ENCODE results near the gene SPRR2F. TPM values are rescaled to one million over a fixed set of nuclear protein-coding genes. Genes with fewer than 3 reads are reported as not detected.

The SPRR2F gene
- polyA plus RNA-seq, 2 of the 4 experiments (the other 2 are of a cell fraction), result not detected

- FAIRE-seq, result no peak
- H3K27ac ChIP-seq, result no peak overlapping the region
- CTCF ChIA-PET, result no interaction called here
- H3K4me3 ChIP-seq, result no peak overlapping the region
- no peaks in the 10 kb centered on the region for H3K4me1 ChIP-seq
- ATAC-seq, result no peak
- WGBS (ENCODE audit: missing lambda C conversion rate), result 13% methylated on average over 3 of the region's 3 CpGs
- POLR2A ChIA-PET, result no interaction called here
- TF ChIP-seq ATOH8 (CRISPR knock-in tag; IDR thresholded peaks at IDR 0.05; ENCODE audit: low read depth) (no peak), CHD4 (IDR thresholded peaks at IDR 0.05; ENCODE audit: borderline replicate concordance) (no peak), SREBF2 (IDR thresholded peaks at IDR 0.05) (no peak), FOXS1 (CRISPR knock-in tag; IDR thresholded peaks at IDR 0.05) (no peak)
- H3K4me2 ChIP-seq, result no peak overlapping the region
- H3K9me3 ChIP-seq, result no peaks in the 10 kb centered on the region
- no peak for DNase-seq (ENCODE audit: low read depth in 1 of 2, low spot score in 1 of 2)
These were observed 31.6 kb downstream of the SPRR2F start for GRCh38 chr1:153081736-153082135.

GRCh38 chr1:153072806-153073726, 40.2 kb downstream of the SPRR2F start:
- DNase-seq (ENCODE audit: low read depth in 1 of 2, low spot score in 1 of 2) (no peak), ATAC-seq (no peak), FAIRE-seq (no peak)
- Histone ChIP-seq H3K4me1 (no peaks in the 10 kb centered on the region), H3K9me3 (no peaks in the 10 kb centered on the region), H3K4me3 (no peak overlapping the region), H3K27ac (no peak overlapping the region), H3K4me2 (no peak overlapping the region)
- CTCF ChIA-PET, result no interaction called here
- 11% methylated on average over 5 of the region's 5 CpGs for WGBS (ENCODE audit: missing lambda C conversion rate)
- no peak for TF ChIP-seq NPAS2 (CRISPR knock-in tag; IDR thresholded peaks at IDR 0.05; ENCODE audit: borderline replicate concordance)
- TF ChIP-seq EHMT2 (IDR thresholded peaks at IDR 0.05; ENCODE audit: low read depth), result no peak
- no peak for TF ChIP-seq RCOR1 (IDR thresholded peaks at IDR 0.05; ENCODE audit: low read depth, low read length)
- TF ChIP-seq RNF2 (IDR thresholded peaks at IDR 0.05; ENCODE audit: borderline replicate concordance, low read depth), result no peak
- no peak for TF ChIP-seq ATOH8 (CRISPR knock-in tag; IDR thresholded peaks at IDR 0.05; ENCODE audit: low read depth)
- no peak for TF ChIP-seq HOXA7 (CRISPR knock-in tag; IDR thresholded peaks at IDR 0.05)
- TF ChIP-seq MYC (IDR thresholded peaks at IDR 0.05; ENCODE audit: borderline replicate concordance, low read length), result no peak
- no peak for TF ChIP-seq PHF8 (IDR thresholded peaks at IDR 0.05; ENCODE audit: borderline replicate concordance, low read depth)
- TF ChIP-seq ESRRA (IDR thresholded peaks at IDR 0.05; ENCODE audit: borderline replicate concordance, low read length), result no peak
- POLR2A ChIA-PET, result no interaction called here

GRCh38 chr1:153071511-153071910, 41.8 kb downstream of the SPRR2F start, which contains the start of gene SPRR2B:
TSS of gene SPRR2B (minus strand) at chr1:153071611. CDS start at chr1:153070839, 772 bp downstream.
- Histone ChIP-seq H3K4me1 (no peaks in the 10 kb centered on the region), H3K4me2 (no peak within 1 kb of the TSS), H3K4me3 (no peak within 1 kb of the TSS), H3K27ac (no peak within 1 kb of the TSS), H3K9me3 (no peaks in the 10 kb centered on the region)
- 0% methylated on average over 2 of the region's 2 CpGs for WGBS (ENCODE audit: missing lambda C conversion rate)
- FAIRE-seq, result no peak
- no peak for ATAC-seq
- ChIA-PET POLR2A (no interaction called here), CTCF (no interaction called here)
- DNase-seq (ENCODE audit: low read depth in 1 of 2, low spot score in 1 of 2), result no peak
- TF ChIP-seq NFE2L2 (conservative IDR thresholded peaks at IDR 0.05; ENCODE audit: low read length), result no peak
- no peak for TF ChIP-seq POLR2AphosphoS2 (conservative IDR thresholded peaks at IDR 0.05; ENCODE audit: low read length)
- TF ChIP-seq ATOH8 (CRISPR knock-in tag; IDR thresholded peaks at IDR 0.05; ENCODE audit: low read depth), result no peak
- no peak for TF ChIP-seq JUNB (IDR thresholded peaks at IDR 0.05)
- TF ChIP-seq BCL3 (IDR thresholded peaks at IDR 0.05), result no peak
- TF ChIP-seq PBX3 (IDR thresholded peaks at IDR 0.05), result no peak
- no peak for TF ChIP-seq EP300 (IDR thresholded peaks at IDR 0.05)
- TF ChIP-seq CEBPB (IDR thresholded peaks at IDR 0.05), result no peak
- no peak for TF ChIP-seq NR3C1 (IDR thresholded peaks at IDR 0.05)
- no peak for TF ChIP-seq RCOR1 (IDR thresholded peaks at IDR 0.05; ENCODE audit: low read depth, low read length)
- TF ChIP-seq CBX2 (IDR thresholded peaks at IDR 0.05; ENCODE audit: borderline replicate concordance, low read depth), result no peak
- no peak for TF ChIP-seq RAD21 (conservative IDR thresholded peaks at IDR 0.05 in 1 of 2, IDR thresholded peaks at IDR 0.05 in 1 of 2)
- TF ChIP-seq REST (IDR thresholded peaks at IDR 0.05), result no peak
- TF ChIP-seq MYC (IDR thresholded peaks at IDR 0.05; ENCODE audit: borderline replicate concordance, low read length), result no peak
- TF ChIP-seq HDAC2 (IDR thresholded peaks at IDR 0.05), result no peak

Data from A549 (cell line).